Endothelial cell of umbilical vein (primary cell): Measurements from ENCODE around the gene MAPK8.

Source experiments
- EZH2 ChIP-seq: IDR thresholded peaks from 2 replicates; pipeline ENCODE4 v1.6.1; 2012; ENCODE audit warnings: borderline replicate concordance, low read depth, mild to moderate bottlenecking, moderate library complexity, low read length, inconsistent platforms; ENCODE audit not compliant: severe bottlenecking
- FOS ChIP-seq: IDR thresholded peaks from 2 replicates; pipeline ENCODE4 v1.6.1; 2011; ENCODE audit warnings: mild to moderate bottlenecking, low read length, moderate library complexity, borderline replicate concordance; ENCODE audit not compliant: insufficient read depth
- JUN ChIP-seq: IDR thresholded peaks from 2 replicates; pipeline ENCODE4 v1.6.1; 2011; ENCODE audit warnings: borderline replicate concordance, low read depth; ENCODE audit not compliant: insufficient read length, insufficient read depth
- POLR2A ChIP-seq: IDR thresholded peaks from 2 replicates; pipeline ENCODE4 v1.6.1; 2012; ENCODE audit warnings: low read depth, mild to moderate bottlenecking, control low read depth, low read length
- POLR2AphosphoS5 ChIP-seq: IDR thresholded peaks from 2 replicates; pipeline ENCODE4 v1.6.1; 2012; ENCODE audit warnings: low read depth, mild to moderate bottlenecking, control low read depth, low read length, moderate library complexity; ENCODE audit not compliant: insufficient read depth
- TF ChIP-seq, protein P1 (sequence below), 2 donors: IDR thresholded peaks; 1 replicate in 1 of 2; 2 replicates in 1 of 2; pipeline ENCODE4 v1.5.1; 2011; ENCODE audit warnings: low read length in 2 of 2, mild to moderate bottlenecking in 2 of 2, moderate library complexity in 2 of 2, control low read depth in 1 of 2, inconsistent platforms in 1 of 2, low read depth in 1 of 2; ENCODE audit not compliant: insufficient read depth in 1 of 2; ENCODE audit errors: extremely low read depth in 1 of 2

GRCh38 chr10:48458662-48459048 is 152.2 kb downstream of the MAPK8 start:
- TF ChIP-seq POLR2A, result no peak
- TF ChIP-seq EZH2, result no peak
- TF ChIP-seq, protein P1, sequence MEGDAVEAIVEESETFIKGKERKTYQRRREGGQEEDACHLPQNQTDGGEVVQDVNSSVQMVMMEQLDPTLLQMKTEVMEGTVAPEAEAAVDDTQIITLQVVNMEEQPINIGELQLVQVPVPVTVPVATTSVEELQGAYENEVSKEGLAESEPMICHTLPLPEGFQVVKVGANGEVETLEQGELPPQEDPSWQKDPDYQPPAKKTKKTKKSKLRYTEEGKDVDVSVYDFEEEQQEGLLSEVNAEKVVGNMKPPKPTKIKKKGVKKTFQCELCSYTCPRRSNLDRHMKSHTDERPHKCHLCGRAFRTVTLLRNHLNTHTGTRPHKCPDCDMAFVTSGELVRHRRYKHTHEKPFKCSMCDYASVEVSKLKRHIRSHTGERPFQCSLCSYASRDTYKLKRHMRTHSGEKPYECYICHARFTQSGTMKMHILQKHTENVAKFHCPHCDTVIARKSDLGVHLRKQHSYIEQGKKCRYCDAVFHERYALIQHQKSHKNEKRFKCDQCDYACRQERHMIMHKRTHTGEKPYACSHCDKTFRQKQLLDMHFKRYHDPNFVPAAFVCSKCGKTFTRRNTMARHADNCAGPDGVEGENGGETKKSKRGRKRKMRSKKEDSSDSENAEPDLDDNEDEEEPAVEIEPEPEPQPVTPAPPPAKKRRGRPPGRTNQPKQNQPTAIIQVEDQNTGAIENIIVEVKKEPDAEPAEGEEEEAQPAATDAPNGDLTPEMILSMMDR (IDR thresholded peaks at IDR 0.05; ENCODE audit: extremely low read depth in 1 of 2, insufficient read depth in 1 of 2, low read depth in 1 of 2, low read length in 2 of 2), result no peak
- TF ChIP-seq POLR2AphosphoS5, result no peak
- no peak for TF ChIP-seq JUN
- TF ChIP-seq FOS, result no peak
